WTC11 (cell line): ENCODE results near the gene SERPINB1.

Experiments
- ATF2 ChIP-seq: sonication (generic); formaldehyde crosslinking; IDR thresholded peaks from 2 replicates; pipeline ENCODE4 v1.8.1; 2022; ENCODE audit warnings: low read depth, missing genetic modification reagents, borderline replicate concordance
- CREB1 ChIP-seq: sonication (generic); formaldehyde crosslinking; IDR thresholded peaks from 2 replicates; pipeline ENCODE4 v1.8.0; 2023; ENCODE audit warnings: mild to moderate bottlenecking, missing genetic modification reagents
- CTCF ChIP-seq: fragments of 200-600 bp; IDR thresholded peaks from 2 replicates; pipeline ENCODE4 v1.8.0; 2022; ENCODE audit warnings: antibody characterized with exemption
- ELF4 ChIP-seq: sonication (generic); formaldehyde crosslinking; IDR thresholded peaks from 2 replicates; pipeline ENCODE4 v1.8.1; 2022; ENCODE audit warnings: low read depth, mild to moderate bottlenecking, moderate library complexity, missing genetic modification reagents
- FOXJ3 ChIP-seq: sonication (generic); formaldehyde crosslinking; IDR thresholded peaks from 2 replicates; pipeline ENCODE4 v1.9.0; 2021; ENCODE audit warnings: missing genetic modification reagents, mild to moderate bottlenecking, borderline replicate concordance
- FOXP1 ChIP-seq: sonication (generic); formaldehyde crosslinking; IDR thresholded peaks from 2 replicates; pipeline ENCODE4 v1.8.0; 2022; ENCODE audit warnings: missing genetic modification reagents, mild to moderate bottlenecking, moderate library complexity, borderline replicate concordance
- JUN ChIP-seq: sonication (generic); formaldehyde crosslinking; IDR thresholded peaks from 2 replicates; pipeline ENCODE4 v1.8.0; 2023; ENCODE audit warnings: mild to moderate bottlenecking, missing genetic modification reagents
- MAX ChIP-seq: sonication (generic); formaldehyde crosslinking; IDR thresholded peaks from 2 replicates; pipeline ENCODE4 v1.8.0; 2022; ENCODE audit warnings: mild to moderate bottlenecking, missing genetic modification reagents
- NR2C2 ChIP-seq: sonication (generic); formaldehyde crosslinking; IDR thresholded peaks from 2 replicates; pipeline ENCODE4 v1.8.0; 2022; ENCODE audit warnings: mild to moderate bottlenecking, missing genetic modification reagents
- SMAD3 ChIP-seq: sonication (generic); formaldehyde crosslinking; IDR thresholded peaks from 2 replicates; pipeline ENCODE4 v1.8.0; 2022; ENCODE audit warnings: missing genetic modification reagents, mild to moderate bottlenecking, borderline replicate concordance
- SMAD4 ChIP-seq: sonication (generic); formaldehyde crosslinking; IDR thresholded peaks from 2 replicates; pipeline ENCODE4 v1.8.0; 2022; ENCODE audit warnings: mild to moderate bottlenecking, missing genetic modification reagents
- SP1 ChIP-seq: sonication (generic); formaldehyde crosslinking; conservative IDR thresholded peaks from 2 replicates; pipeline ENCODE4 v1.8.1; 2022; ENCODE audit warnings: missing genetic modification reagents
- TF ChIP-seq, protein P1 (sequence below): sonication (generic); formaldehyde crosslinking; IDR thresholded peaks from 2 replicates; pipeline ENCODE4 v1.8.1; 2022; ENCODE audit warnings: mild to moderate bottlenecking, moderate library complexity, missing genetic modification reagents

DNA sequence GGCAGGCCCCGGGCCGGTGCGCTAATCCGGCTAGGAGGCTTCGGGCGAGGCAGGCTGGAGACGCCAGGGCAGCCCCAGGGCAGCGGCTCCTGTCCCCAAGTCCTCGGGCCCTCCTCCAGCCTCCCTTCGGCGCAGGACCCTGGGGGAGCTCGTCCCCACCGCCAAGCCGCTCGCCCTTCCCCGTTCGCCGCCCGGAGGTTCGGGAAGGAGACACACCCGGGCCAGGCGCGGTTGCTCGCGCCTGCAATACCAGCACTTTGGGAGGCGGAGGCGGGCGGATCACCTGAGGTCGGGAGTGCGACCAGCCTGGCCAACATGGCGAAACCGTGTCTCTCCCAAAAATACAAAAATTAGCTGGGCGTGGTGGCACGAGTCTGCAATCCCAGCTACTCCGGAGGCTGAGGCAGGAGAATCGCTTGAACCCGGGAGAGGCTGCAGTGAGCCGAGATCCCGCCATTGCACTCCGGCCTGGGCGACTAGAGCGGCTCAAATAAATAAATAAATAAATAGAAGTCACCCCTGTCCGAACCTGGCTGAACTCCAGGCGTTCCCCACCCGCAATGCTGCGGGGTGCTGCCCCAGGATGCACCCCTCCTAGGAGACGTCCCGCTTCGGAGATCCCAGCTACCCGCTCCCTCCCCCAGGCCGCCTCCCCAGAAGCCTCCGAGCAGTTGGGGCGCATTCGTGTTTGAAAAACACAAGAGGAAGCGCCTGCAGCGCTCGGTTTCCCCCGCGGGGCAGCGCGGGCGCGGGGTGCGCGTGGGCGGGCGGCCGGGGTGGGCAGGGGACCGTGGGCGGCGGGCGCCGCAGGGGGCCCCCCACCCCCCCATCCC is 33.9 kb upstream of the SERPINB1 start:
- TF ChIP-seq CTCF (no peak), FOXJ3 (CRISPR knock-in tag) (no peak), CREB1 (CRISPR knock-in tag) (no peak), SP1 (CRISPR knock-in tag) (no peak), JUN (CRISPR knock-in tag) (no peak), SMAD3 (CRISPR knock-in tag) (no peak), MAX (CRISPR knock-in tag) (0 out of 2 replicates have a peak, but pooled peaks have one; percentile 23), SMAD4 (CRISPR knock-in tag) (no peak), ATF2 (CRISPR knock-in tag) (no peak), NR2C2 (CRISPR knock-in tag) (no peak), FOXP1 (CRISPR knock-in tag) (no peak), ELF4 (no peak)
- TF ChIP-seq, protein P1, sequence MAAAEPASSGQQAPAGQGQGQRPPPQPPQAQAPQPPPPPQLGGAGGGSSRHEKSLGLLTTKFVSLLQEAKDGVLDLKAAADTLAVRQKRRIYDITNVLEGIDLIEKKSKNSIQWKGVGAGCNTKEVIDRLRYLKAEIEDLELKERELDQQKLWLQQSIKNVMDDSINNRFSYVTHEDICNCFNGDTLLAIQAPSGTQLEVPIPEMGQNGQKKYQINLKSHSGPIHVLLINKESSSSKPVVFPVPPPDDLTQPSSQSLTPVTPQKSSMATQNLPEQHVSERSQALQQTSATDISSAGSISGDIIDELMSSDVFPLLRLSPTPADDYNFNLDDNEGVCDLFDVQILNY (CRISPR knock-in tag) = peak; percentile 21; the same call in 1 of the 2 replicates
